Measurements from ENCODE around the gene IMMP2L. TPM values are rescaled to one million over a fixed set of nuclear protein-coding genes. Genes with fewer than 3 reads are reported as not detected.

Gene IMMP2L
- total RNA-seq, 4 donors from 2014 or later: 12.0 to 22.2 (median 17.5) TPM

DNA sequence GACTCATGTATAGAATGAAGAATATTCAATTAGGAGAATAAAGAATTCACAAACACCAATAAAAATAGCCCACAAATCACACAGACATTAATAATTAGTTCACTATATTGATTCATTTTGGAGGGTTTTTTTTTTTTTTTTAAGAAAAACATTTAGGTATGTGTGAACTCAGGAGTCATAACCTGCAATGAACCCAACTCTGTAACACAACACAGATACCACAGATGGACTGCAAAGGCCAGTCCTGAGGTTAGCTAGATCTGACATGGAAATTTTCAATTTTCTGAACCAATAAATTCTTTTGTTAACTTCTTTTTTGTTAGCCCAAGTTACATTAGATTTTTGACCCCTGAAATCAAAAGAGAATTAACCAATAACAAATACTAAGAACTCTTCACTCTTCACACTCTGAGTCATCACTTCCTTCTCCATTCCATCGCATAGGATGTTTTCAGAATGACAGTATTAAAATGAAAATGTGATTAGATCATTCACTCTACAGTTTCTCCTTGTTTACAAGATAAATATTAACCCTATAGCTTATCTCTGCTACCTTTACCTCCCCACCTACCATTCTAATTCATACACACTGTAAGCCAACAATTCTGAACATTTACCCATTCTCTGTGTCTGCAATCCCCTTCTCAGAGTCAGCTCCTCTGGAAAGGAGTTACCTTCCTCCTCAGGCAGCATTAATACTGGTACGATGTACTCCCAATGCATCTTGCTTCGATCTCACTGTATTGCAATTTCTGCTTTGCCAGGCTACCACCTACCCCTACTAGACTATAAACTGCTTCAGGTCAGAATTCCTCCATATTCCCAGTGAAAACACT, 329.8 kb downstream of the IMMP2L start:
- Histone ChIP-seq H3K9me3 (no peaks in the 10 kb centered on the region), H3K27ac (replicated peaks in 1 of 4) (no peak overlapping the region), H3K4me3 (no peak overlapping the region), H3K36me3 (no peaks in the 10 kb centered on the region), H3K4me1 (no peaks in the 10 kb centered on the region), H3K27me3 (no peaks in the 10 kb centered on the region)
- 76% methylated on average over 3 of the region's 3 CpGs for WGBS
- DNase-seq (ENCODE audit: extremely low spot score): no peak
- intact Hi-C loops (cut with DNase I): no loop called here
- TF ChIP-seq POLR2A (IDR thresholded peaks at IDR 0.05; ENCODE audit: low read depth) (no peak), POLR2AphosphoS5 (IDR thresholded peaks at IDR 0.05) (no peak), EP300 (IDR thresholded peaks at IDR 0.05) (no peak)
- TF ChIP-seq, protein P1, sequence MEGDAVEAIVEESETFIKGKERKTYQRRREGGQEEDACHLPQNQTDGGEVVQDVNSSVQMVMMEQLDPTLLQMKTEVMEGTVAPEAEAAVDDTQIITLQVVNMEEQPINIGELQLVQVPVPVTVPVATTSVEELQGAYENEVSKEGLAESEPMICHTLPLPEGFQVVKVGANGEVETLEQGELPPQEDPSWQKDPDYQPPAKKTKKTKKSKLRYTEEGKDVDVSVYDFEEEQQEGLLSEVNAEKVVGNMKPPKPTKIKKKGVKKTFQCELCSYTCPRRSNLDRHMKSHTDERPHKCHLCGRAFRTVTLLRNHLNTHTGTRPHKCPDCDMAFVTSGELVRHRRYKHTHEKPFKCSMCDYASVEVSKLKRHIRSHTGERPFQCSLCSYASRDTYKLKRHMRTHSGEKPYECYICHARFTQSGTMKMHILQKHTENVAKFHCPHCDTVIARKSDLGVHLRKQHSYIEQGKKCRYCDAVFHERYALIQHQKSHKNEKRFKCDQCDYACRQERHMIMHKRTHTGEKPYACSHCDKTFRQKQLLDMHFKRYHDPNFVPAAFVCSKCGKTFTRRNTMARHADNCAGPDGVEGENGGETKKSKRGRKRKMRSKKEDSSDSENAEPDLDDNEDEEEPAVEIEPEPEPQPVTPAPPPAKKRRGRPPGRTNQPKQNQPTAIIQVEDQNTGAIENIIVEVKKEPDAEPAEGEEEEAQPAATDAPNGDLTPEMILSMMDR (IDR thresholded peaks at IDR 0.05): no peak

DNA sequence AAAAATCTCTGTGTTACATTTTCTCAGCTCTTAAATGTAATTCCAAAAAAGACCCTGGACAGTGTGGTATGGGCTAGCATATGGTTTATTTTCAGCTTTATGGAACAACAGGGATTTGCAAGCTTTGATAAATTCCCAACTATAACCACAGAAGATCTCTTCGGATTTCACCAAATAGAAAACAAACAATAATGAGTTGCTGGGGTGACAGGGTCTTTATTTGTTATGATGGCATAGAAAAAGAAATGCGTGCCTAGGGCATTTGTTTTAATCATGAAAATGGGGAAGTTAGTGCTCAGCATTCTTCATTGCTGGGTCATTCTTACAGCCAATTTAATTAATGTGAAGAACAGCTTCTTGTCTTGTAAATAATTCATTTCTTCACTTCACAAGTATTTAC, 332.4 kb downstream of the IMMP2L start:
- Histone ChIP-seq H3K36me3 (no peaks in the 10 kb centered on the region), H3K27ac (replicated peaks in 1 of 4) (no peak overlapping the region), H3K9me3 (no peaks in the 10 kb centered on the region), H3K4me3 (no peak overlapping the region), H3K4me1 (peaks cover 0 to 1% (median 0%) of the 10 kb centered on the region in 4 donors), H3K27me3 (no peaks in the 10 kb centered on the region)
- 63% methylated on average over 2 of the region's 2 CpGs for WGBS
- no peak for DNase-seq (ENCODE audit: extremely low spot score)
- intact Hi-C loops (cut with DNase I): no loop called here
- TF ChIP-seq EP300 (IDR thresholded peaks at IDR 0.05) (no peak), POLR2A (IDR thresholded peaks at IDR 0.05; ENCODE audit: low read depth) (no peak), POLR2AphosphoS5 (IDR thresholded peaks at IDR 0.05) (no peak)
- TF ChIP-seq, protein P1 (IDR thresholded peaks at IDR 0.05): no peak

DNA sequence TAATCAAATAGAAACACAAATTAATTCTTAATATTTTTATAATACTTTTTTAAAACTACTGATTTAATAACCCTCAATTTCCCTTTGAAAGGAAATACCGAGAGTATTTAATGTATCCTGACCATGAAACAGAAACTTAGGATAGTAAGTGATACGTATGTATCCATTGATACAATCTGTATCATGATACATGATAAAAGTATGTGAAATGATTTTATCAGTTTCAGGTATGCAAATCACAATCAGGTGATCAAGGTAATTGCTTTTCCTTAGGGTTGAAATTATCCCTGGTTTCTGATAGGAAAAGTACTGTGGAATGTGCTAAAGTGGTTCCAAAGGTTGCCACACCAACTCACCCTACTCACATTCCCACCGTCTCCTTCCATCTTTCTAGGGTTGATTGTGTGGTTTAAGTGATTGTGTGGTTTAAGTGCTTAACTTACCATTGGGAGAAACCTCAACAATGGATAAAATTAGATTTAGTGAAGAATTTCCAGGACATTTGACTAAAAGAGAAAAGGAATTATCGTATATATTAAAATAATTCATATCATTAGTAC, 333.0 kb downstream of the IMMP2L start:
- no peak for TF ChIP-seq POLR2A (IDR thresholded peaks at IDR 0.05; ENCODE audit: low read depth)
- TF ChIP-seq, protein P1 (IDR thresholded peaks at IDR 0.05): no peak
- TF ChIP-seq EP300 (IDR thresholded peaks at IDR 0.05): no peak
- TF ChIP-seq POLR2AphosphoS5 (IDR thresholded peaks at IDR 0.05): no peak
- Histone ChIP-seq H3K27ac (replicated peaks in 1 of 4) (no peak overlapping the region), H3K4me3 (no peak overlapping the region), H3K27me3 (no peaks in the 10 kb centered on the region), H3K9me3 (no peaks in the 10 kb centered on the region), H3K4me1 (peaks cover 0 to 8% (median 3%) of the 10 kb centered on the region in 4 donors), H3K36me3 (no peaks in the 10 kb centered on the region)
- DNase-seq (ENCODE audit: extremely low spot score): no peak
- intact Hi-C loops (cut with DNase I): no loop called here
- WGBS: 95% methylated on average over 4 of the region's 4 CpGs

DNA sequence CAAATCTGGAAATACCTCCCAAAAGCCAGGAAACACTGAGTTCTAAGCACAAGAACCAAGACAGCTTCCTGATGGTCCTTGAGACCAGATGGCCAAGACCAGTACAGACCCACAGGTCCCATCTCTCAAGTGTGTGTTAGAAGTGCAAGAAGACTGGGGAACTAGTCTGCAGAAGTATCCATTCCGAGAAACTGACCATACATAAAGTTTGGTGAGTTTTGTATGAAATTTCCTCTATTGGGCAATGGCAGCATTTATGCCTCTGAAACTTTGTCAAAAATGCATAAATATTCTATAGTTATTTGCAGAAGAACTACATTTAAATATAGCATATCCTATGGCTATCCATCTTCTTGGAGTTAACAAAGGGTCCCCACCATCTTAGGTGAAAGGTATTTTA, 333.9 kb downstream of the IMMP2L start:
- 84% methylated on average over 1 of the region's 1 CpG for WGBS
- no peaks in the 10 kb centered on the region for H3K27me3 ChIP-seq
- DNase-seq (ENCODE audit: extremely low spot score): no peak
- no peaks in the 10 kb centered on the region for H3K9me3 ChIP-seq
- H3K4me1 ChIP-seq: peaks cover 0 to 9% (median 3%) of the 10 kb centered on the region in 4 donors
- TF ChIP-seq EP300 (IDR thresholded peaks at IDR 0.05): no peak
- TF ChIP-seq, protein P1 (IDR thresholded peaks at IDR 0.05): no peak
- TF ChIP-seq POLR2AphosphoS5 (IDR thresholded peaks at IDR 0.05): no peak
- TF ChIP-seq POLR2A (IDR thresholded peaks at IDR 0.05; ENCODE audit: low read depth): no peak
- H3K27ac ChIP-seq (replicated peaks in 1 of 4): no peak overlapping the region
- no peaks in the 10 kb centered on the region for H3K36me3 ChIP-seq
- H3K4me3 ChIP-seq: no peak overlapping the region
- intact Hi-C loops (cut with DNase I): no loop called here

All from esophagus muscularis mucosa (tissue), 4 donors.